GM19397 (cell line): ENCODE results near the gene SNTA1.
"Not testable (repeated sequence)": the region's sequence is repeated elsewhere in the genome, so short reads cannot be mapped to it uniquely, and the experiment has no call there.

ENCODE experiments used
- ATAC-seq: cut with Tn5 transposase; IDR thresholded peaks from one replicate; pipeline ENCODE4 v1.9.1; 2021; ENCODE audit warnings: mild to moderate bottlenecking, moderate library complexity; ENCODE audit not compliant: unreplicated experiment

SNTA1 gene

GRCh38 chr20:33400812-33401183, 42.8 kb downstream of the SNTA1 start:
- ATAC-seq, result peak; percentile 31

- ATAC-seq, result no peak
Observed at GRCh38 chr20:33399924-33400323, 43.6 kb downstream of the SNTA1 start.

DNA sequence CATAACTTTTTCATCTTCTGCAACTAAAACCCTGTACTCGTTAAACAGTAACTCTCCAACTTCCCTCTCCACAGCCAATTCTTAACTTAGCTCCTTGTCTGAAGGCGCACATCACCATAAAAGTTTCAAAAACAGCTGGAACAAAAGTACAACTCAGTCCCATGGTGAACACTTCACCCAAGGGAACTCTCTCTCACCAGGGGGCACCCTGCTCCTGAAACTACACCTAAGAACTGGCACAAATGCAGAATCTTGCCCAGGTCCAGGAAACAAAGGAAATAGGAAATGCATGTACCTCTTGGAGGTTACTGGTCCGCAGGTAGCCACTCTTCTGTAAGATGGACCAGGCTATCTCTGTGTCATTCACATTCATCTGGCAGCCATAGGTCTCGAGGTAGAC, 48.8 kb downstream of the SNTA1 start:
- ATAC-seq, result no peak

GRCh38 chr20:33393609-33394008, 50.0 kb downstream of the SNTA1 start:
- no peak for ATAC-seq

GRCh38 chr20:33391722-33392415, 51.7 kb downstream of the SNTA1 start:
- no peak for ATAC-seq

- ATAC-seq, result not testable (repeated sequence)
Observed at GRCh38 chr20:33389326-33389725, 54.2 kb downstream of the SNTA1 start.

- no peak for ATAC-seq
Observed at GRCh38 chr20:33388268-33388667, 55.3 kb downstream of the SNTA1 start.

- no peak for ATAC-seq
Observed at GRCh38 chr20:33387177-33387576, 56.4 kb downstream of the SNTA1 start.

GRCh38 chr20:33386673-33387072, 56.9 kb downstream of the SNTA1 start:
- ATAC-seq, result no peak

DNA sequence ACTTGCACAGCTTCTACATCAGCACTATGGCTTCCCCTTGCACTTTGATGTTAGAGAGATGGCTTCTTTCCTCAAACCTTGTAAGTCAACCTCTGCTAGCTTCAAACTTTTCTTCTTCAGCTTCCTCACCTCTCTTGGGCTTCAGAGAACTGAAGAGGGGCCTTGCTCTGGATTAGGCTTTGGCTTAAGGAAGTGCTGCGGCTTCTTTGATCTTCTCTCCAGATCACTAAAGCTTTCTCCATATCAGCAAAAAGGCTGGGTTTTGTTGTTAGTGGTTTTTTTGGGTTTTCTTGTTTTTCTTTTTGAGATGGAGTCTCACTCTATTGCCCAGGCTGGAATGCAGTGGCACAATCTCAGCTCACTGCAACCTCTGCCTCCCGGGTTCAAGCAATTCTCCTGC, 66.2 kb downstream of the SNTA1 start:
- no peak for ATAC-seq

GRCh38 chr20:33373735-33374605, 69.6 kb downstream of the SNTA1 start:
- no peak for ATAC-seq

DNA sequence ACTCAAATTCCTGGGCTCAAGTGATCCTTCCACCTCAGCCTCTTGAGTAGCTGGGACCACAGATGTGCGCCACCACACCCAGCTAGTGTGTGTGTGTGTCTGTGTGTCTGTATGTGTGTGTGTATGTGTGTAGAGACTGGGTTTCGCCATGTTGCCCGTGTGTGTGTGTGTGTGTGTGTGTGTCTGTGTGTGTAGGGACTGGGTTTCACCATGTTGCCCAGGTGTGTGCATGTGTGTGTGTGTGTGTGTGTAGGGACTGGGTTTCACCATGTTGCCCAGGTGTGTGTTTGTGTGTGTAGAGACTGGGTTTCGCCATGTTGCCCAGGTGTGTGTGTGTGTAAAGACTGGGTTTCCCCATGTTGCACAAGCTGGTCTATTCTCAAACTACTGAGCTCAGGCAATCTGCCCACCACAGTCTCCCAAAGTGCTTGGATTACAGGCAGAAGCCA, 70.5 kb downstream of the SNTA1 start:
- ATAC-seq, result no peak

- ATAC-seq, result no peak
Observed at GRCh38 chr20:33370291-33370690, 73.3 kb downstream of the SNTA1 start.

- ATAC-seq, result no peak
Observed at GRCh38 chr20:33362898-33363297, 80.7 kb downstream of the SNTA1 start.

DNA sequence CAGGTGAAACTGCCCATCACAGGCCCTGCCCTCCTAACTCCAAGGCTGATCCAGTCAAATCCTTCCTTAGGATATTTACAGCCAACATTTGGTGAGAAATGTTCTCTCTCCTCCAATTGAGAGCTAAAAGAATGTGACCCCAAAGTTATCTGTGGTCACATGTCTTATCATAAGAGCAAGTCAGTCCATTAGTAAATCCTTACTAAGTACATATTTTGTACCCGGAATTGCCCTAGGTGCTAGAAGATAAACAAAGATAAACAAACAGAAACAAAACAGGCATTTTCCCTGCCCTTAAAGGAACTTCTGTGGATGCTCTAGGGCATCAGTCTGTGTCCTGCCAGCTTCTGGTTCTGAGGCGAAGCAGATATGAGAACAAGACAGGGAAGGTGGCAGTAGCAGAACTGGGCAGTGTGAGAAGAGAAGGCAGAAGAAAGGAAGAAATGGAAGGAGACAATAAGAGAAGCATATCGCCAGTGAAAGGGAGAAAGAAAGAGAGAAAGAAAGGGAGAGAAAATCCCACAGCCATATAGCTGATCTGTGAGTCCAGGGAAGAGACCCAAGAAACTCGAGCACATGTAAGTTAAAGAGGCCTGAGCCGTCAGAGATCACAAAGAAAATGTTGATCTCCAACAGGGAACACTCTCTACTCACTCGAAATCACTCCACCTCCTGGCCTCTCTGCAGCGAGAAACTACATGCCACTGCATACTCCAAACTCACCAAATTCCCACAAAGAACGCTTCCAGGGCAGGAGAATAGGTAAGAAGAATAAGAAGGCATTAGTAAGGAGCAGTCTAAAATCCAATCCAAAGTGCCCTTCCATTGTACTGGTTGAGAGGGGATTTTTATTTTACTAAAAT, 83.9 kb downstream of the SNTA1 start:
- no peak for ATAC-seq
